Stimulated activated CD8-positive, alpha-beta memory T cell treated with anti-CD3 and anti-CD28 coated beads, Interleukin-4, amount 100 ng/mL, for 48 hours (primary cell): ENCODE data around the gene MYCBP.

Source experiments
- DNase-seq: peaks from one replicate; pipeline ENCODE4 v3.0.0-alpha.2; 2020

MYCBP gene

GRCh38 chr1:38819040-38819439 lies 54.1 kb downstream of the MYCBP start:
- no peak for DNase-seq

- DNase-seq, result peak; percentile 77
These were observed 54.8 kb downstream of the MYCBP start for GRCh38 chr1:38818175-38818976.

- DNase-seq, result no peak
These were observed 55.6 kb downstream of the MYCBP start for GRCh38 chr1:38817267-38818174.

- DNase-seq, result peak; percentile 36
These were observed 57.1 kb downstream of the MYCBP start for GRCh38 chr1:38815903-38816627.

GRCh38 chr1:38814984-38815464 lies 58.1 kb downstream of the MYCBP start:
- DNase-seq, result no peak

- DNase-seq, result no peak
These were observed 58.6 kb downstream of the MYCBP start for GRCh38 chr1:38814444-38814983.

- DNase-seq, result no peak
These were observed 60.2 kb downstream of the MYCBP start for GRCh38 chr1:38812981-38813380.
